Measurements from ENCODE around the gene NPDC1. TPM values are rescaled to one million over a fixed set of nuclear protein-coding genes. Genes with fewer than 3 reads are reported as not detected.
A peak's percentile ranks its signal among the peaks of the same experiment; 100 is the strongest.

NPDC1 gene
- total RNA-seq, 1 donor from 2014 or later, result 3.8 TPM

DNA sequence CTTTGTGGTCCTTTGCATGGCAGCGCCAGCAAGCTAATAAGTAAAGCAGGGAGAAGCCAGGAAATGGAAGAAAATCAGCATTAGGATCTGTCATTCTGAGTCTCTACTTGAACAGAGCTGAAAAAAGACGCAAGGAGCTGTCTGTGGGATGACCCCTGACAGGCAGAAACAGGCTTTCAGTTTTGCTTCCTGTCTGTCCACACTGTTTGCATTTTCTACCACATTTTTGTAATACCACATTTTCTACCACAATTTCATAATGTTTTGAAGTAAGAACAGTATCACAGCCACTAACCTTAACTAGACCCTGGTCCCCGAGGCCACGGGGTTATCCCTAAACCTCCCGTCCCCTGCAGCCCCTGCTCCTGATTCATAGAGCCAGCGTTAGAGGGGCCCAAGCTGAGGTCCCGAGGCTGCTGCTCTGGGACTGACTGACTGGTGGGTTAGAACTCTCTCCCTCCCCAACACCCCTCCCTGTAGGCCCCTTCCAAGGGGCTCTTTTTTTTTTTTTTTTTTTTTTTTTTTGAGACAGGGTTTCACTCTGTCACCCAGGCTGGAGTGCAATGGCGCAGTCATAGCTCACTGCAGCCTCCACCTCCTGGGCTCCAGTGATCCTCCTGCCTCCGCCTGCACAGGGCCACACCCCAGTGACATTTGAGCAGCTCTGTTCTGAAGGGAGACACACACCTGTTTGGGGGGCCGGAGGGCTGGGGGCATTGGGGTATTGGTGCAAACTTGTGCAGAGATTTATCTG is 45.6 kb downstream of the NPDC1 start:
- Histone ChIP-seq H3F3A (ENCODE audit: low read depth) (peaks cover 4% of the 10 kb centered on the region), H3K27ac (no peak overlapping the region), H3K9ac (no peak overlapping the region), H4K20me1 (ENCODE audit: low read depth) (no peaks in the 10 kb centered on the region), H3K36me3 (no peaks in the 10 kb centered on the region), H3K79me2 (ENCODE audit: low read depth) (no peaks in the 10 kb centered on the region), H2AFZ (replicated peaks) (no peak overlapping the region), H3K27me3 (peaks cover 12% of the 10 kb centered on the region), H3K9me3 (ENCODE audit: low read depth) (no peaks in the 10 kb centered on the region), H3K4me3 (no peak overlapping the region), H3K4me2 (no peak overlapping the region), H3K4me1 (peaks cover 11% of the 10 kb centered on the region)
- H3K27ac Mint-ChIP-seq, result no peak overlapping the region
- no peak for DNase-seq (ENCODE audit: low spot score)
- TF ChIP-seq EZH2phosphoT487 (IDR thresholded peaks at IDR 0.05) (no peak), EZH2 (IDR thresholded peaks at IDR 0.05) (no peak), CTCF (IDR thresholded peaks at IDR 0.05) (no peak)
- no peaks in the 10 kb centered on the region for H3K36me3 Mint-ChIP-seq
- peaks cover 24% of the 10 kb centered on the region for H3K27me3 Mint-ChIP-seq (ENCODE audit: insufficient read depth, low read depth)
- H3K4me3 Mint-ChIP-seq, result no peak overlapping the region
- peaks cover 10% of the 10 kb centered on the region for H3K4me1 Mint-ChIP-seq
- peaks cover 7% of the 10 kb centered on the region for H3K9me3 Mint-ChIP-seq

- Histone ChIP-seq H3K27me3 (peaks cover 12% of the 10 kb centered on the region), H3K4me2 (no peak overlapping the region), H3K9ac (no peak overlapping the region), H2AFZ (replicated peaks) (no peak overlapping the region), H3K27ac (no peak overlapping the region), H3K36me3 (no peaks in the 10 kb centered on the region), H3K79me2 (ENCODE audit: low read depth) (peaks cover 6% of the 10 kb centered on the region), H3K9me3 (ENCODE audit: low read depth) (no peaks in the 10 kb centered on the region), H3K4me1 (peaks cover 11% of the 10 kb centered on the region), H3K4me3 (no peak overlapping the region), H3F3A (ENCODE audit: low read depth) (peaks cover 4% of the 10 kb centered on the region), H4K20me1 (ENCODE audit: low read depth) (peaks cover 6% of the 10 kb centered on the region)
- no peak overlapping the region for H3K27ac Mint-ChIP-seq
- H3K4me3 Mint-ChIP-seq, result no peak overlapping the region
- TF ChIP-seq EZH2 (IDR thresholded peaks at IDR 0.05) (no peak), EZH2phosphoT487 (IDR thresholded peaks at IDR 0.05) (no peak), CTCF (IDR thresholded peaks at IDR 0.05) (no peak)
- H3K9me3 Mint-ChIP-seq, result no peaks in the 10 kb centered on the region
- peaks cover 10% of the 10 kb centered on the region for H3K4me1 Mint-ChIP-seq
- peaks cover 16% of the 10 kb centered on the region for H3K27me3 Mint-ChIP-seq (ENCODE audit: insufficient read depth, low read depth)
- DNase-seq (ENCODE audit: low spot score), result no peak
- no peaks in the 10 kb centered on the region for H3K36me3 Mint-ChIP-seq
These were observed 48.1 kb downstream of the NPDC1 start for GRCh38 chr9:136997830-136998234.

DNA sequence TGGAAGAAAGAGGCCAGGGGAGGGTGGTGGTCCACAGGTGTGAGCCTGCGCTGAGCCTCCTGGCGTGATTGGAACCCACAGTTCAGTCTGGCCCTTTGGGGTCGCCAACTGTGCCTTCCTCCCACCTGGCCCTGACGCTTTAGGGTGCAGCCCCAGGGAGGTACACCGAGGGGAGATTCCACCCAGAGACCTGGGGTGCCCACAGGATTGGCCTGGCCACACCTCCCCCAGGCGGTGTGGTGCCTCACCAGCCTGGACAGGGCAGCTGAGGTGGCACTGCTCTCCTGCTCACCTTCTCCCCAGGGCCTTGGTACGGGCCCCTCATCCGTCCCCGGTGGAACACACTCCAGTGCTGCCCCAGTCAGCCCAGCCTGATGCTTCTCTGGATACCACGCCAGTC is 48.6 kb downstream of the NPDC1 start:
- Histone ChIP-seq H3K27ac (no peak overlapping the region), H3K36me3 (no peaks in the 10 kb centered on the region), H3K9ac (no peak overlapping the region), H3K4me1 (peaks cover 11% of the 10 kb centered on the region), H3K4me3 (no peak overlapping the region), H4K20me1 (ENCODE audit: low read depth) (peaks cover 8% of the 10 kb centered on the region), H2AFZ (replicated peaks) (peak overlapping the region; percentile 39), H3K79me2 (ENCODE audit: low read depth) (peaks cover 10% of the 10 kb centered on the region), H3K27me3 (peaks cover 12% of the 10 kb centered on the region), H3K9me3 (ENCODE audit: low read depth) (no peaks in the 10 kb centered on the region), H3F3A (ENCODE audit: low read depth) (peaks cover 4% of the 10 kb centered on the region), H3K4me2 (peak overlapping the region; percentile 65)
- H3K36me3 Mint-ChIP-seq, result no peaks in the 10 kb centered on the region
- H3K4me3 Mint-ChIP-seq, result no peak overlapping the region
- TF ChIP-seq CTCF (IDR thresholded peaks at IDR 0.05), result no peak
- no peak for TF ChIP-seq EZH2phosphoT487 (IDR thresholded peaks at IDR 0.05)
- TF ChIP-seq EZH2 (IDR thresholded peaks at IDR 0.05), result no peak
- DNase-seq (ENCODE audit: low spot score), result no peak
- peaks cover 16% of the 10 kb centered on the region for H3K27me3 Mint-ChIP-seq (ENCODE audit: insufficient read depth, low read depth)
- no peaks in the 10 kb centered on the region for H3K9me3 Mint-ChIP-seq
- H3K27ac Mint-ChIP-seq, result no peak overlapping the region
- H3K4me1 Mint-ChIP-seq, result peaks cover 10% of the 10 kb centered on the region
